Non-pigmented ciliary epithelial cell (primary cell): ENCODE results near the gene CEACAM21.
A peak's percentile ranks its signal among the peaks of the same experiment; 100 is the strongest.

Experiments
- DNase-seq: peaks from one replicate; pipeline ENCODE4 v3.0.0-alpha.2; 2010; ENCODE audit warnings: low read depth

The CEACAM21 gene

DNA sequence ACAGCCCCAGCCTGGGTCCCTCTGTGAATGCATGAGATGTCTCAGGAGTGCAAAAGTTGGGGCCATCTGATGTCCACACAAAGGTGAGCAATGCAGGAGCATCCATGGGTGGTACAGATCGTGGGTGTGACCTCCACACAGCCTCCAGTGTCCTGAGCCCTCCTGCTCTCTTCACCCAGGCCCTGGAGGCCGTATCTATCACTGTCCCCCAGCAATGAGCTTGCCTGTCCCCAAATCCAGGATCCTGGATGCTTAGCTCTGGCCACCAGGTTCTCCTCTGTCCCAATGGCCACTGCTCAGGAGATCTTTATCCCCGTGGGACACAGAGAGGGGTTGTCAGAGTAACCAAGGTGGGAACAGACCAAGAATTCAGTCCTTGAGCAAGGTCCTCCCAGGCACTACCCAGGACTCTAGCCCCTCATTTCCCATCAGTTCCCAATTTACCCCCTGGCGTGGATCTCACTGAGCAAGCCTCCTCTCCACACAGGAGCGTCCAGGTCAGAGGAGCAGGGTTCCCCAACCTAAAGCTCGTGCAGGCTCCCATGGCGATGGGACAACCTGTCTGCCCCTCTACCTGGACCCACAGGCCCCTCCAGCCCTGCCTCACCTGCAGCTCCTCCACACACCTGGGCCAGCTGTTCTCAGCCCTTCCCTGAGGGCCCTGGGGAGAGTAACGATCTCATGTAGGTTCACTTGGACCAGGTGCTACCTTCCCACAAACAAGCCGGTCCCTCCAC is 11.3 kb downstream of the CEACAM21 start:
- DNase-seq, result no peak

- DNase-seq, result no peak
Observed at GRCh38 chr19:41587838-41588210, 11.9 kb downstream of the CEACAM21 start.

DNA sequence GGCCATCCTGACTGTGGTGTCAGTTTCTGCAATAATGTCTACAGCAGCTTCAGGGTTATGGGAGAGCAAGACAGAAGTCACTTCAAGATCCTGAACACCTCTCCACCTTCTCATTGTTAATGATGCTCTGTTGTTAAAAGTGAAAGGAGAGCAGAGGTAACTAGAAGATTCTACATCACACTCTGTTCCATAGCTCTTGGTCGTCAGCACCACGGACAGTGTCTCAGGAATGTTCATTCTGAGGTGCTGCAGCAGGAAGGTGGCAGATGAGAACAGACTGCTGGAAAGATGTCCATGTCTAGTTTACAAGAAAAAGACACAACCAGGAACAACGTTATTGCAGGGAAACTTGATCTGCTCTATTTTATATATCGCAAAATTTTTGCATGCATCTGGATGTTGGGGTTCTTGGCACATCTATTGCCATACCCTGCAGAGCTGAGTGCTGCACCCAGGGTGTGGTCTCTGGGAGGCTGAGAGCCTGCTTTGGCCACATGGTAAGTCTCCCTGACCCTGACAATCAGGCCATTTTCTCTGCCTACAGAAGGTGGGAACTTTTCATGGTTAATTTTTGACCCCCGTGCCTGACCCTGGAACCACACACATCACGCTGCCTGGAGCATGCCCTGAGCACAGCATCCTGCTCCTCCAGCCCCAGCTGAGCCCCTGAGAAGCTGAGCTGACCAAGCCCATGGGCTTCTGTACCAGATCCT is 12.7 kb downstream of the CEACAM21 start:
- no peak for DNase-seq

GRCh38 chr19:41589371-41589770 is 13.4 kb downstream of the CEACAM21 start:
- no peak for DNase-seq

GRCh38 chr19:41590936-41591335 is 15.0 kb downstream of the CEACAM21 start:
- DNase-seq, result no peak

- DNase-seq, result no peak
Observed at GRCh38 chr19:41591951-41592562, 16.1 kb downstream of the CEACAM21 start.

DNA sequence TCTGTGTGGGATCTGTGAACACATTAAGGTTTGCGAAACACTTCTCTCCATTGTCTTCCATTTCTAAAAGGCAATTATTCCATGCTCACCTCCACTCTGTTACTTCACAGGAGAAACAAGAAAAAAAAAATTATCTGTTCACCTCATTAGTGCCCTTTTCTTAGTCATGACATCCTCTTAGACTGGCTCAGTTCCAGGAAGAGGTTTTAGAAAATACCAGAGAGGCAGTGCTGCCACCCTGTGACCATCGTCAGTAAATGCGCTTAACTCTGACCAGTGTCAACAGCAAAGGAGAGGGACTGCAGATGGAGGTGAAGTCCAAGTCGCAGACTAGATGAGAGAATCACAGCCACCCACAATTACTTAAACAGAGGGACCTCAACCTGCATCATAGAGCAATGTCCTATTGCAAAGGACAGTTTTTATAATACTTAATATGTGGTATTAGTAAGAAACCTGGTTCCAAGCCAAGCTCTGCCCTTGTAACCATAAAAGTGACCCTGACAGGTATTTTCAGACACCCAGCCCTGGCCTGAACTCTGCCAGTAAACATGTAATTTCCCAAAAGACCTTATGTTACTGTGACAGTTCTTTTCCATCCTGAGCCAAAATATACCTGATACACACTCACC is 19.4 kb downstream of the CEACAM21 start:
- peak; percentile 53 for DNase-seq

DNA sequence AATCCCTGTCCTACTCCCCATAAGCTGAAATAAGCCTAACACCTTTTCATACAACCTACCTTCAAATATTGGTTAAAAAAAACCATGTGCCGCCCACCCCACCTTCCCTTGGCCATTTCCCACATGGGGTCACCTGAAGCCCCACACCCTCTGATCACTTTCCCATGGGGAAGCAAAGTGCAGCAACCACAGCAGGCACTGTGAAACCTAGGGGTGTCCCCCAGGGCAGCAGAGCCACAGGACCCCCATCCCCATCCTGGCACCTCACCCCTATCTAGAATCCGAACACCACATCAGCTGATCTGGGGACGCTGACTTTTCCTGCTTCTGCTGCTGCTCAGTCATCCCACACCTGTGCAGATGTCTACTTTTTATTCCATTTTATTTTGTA is 19.9 kb downstream of the CEACAM21 start:
- no peak for DNase-seq

GRCh38 chr19:41597600-41598041 is 21.7 kb downstream of the CEACAM21 start:
- peak; percentile 24 for DNase-seq

- no peak for DNase-seq
Observed at GRCh38 chr19:41599175-41599966, 23.4 kb downstream of the CEACAM21 start.

GRCh38 chr19:41601771-41602170 is 25.8 kb downstream of the CEACAM21 start:
- DNase-seq, result no peak

DNA sequence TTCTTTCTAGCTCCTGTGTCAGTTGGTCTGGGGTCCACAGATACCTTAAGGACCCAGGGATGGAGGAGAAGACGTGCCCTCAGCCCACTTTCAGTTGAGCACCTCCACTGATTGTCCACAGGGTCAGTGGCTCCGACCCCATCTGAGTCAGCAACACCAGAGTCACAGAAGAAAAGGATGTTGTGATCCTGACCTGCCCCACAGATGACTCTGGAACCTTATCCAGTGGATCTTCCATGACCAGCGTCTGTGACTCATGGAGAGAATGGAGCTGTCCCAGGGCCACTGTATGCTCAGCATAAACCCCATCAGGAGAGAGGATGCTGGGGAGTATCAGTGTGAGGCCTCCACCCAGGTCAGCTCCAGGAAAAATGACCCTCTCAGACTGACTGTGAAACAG is 28.9 kb downstream of the CEACAM21 start:
- DNase-seq, result no peak

DNA sequence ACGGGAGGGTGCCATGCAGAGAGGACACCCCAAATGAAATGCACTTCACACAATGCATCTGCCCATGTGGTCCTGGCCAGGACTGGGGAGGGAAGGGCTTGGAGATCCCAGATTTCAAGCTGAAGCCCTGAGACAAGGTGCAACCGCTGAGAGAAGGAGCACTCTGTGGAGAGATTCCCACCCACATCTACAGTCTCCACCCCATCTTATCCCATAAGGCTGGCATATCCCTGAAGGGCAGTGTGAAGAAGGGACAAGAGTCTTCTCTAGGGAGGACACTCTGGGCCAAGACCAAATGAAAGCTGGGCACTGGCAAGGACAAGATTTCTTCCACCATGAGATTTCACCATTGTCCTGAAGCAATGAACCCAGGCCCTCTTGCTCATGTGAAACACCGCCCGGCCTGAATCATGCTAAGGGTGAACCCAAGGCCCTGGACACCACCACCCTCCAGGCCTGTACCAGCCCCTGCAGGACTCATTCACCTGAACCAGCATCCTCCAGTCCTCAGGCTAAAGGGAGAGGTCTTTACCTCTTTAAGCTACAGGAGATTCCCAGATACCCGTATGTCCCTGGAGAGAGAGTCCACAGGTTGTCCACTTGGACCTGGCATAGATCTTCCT is 30.4 kb downstream of the CEACAM21 start:
- no peak for DNase-seq

GRCh38 chr19:41607668-41608067 is 31.7 kb downstream of the CEACAM21 start:
- no peak for DNase-seq

- no peak for DNase-seq
Observed at GRCh38 chr19:41610789-41611188, 34.8 kb downstream of the CEACAM21 start.

GRCh38 chr19:41612483-41612882 is 36.5 kb downstream of the CEACAM21 start:
- no peak for DNase-seq

DNA sequence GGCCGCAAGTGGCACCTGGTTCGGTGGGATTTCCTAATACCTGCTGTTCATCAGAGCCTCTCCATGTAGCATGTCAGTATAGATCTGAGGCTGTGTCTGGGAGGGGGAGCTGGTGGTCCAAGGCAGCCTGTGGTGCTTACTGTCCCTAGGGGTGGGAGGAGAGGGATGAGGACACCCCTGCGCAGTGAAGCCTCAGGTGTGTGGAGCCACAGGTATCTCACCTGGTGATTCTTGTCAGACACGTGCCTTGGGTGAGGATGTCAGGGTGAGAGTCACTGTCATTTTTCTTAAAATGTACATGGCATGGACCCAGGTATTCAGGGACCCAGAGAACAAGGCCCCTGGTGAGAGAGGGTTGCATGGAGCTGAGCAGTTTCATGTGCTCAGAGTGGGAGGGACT is 39.2 kb downstream of the CEACAM21 start:
- DNase-seq, result no peak

DNA sequence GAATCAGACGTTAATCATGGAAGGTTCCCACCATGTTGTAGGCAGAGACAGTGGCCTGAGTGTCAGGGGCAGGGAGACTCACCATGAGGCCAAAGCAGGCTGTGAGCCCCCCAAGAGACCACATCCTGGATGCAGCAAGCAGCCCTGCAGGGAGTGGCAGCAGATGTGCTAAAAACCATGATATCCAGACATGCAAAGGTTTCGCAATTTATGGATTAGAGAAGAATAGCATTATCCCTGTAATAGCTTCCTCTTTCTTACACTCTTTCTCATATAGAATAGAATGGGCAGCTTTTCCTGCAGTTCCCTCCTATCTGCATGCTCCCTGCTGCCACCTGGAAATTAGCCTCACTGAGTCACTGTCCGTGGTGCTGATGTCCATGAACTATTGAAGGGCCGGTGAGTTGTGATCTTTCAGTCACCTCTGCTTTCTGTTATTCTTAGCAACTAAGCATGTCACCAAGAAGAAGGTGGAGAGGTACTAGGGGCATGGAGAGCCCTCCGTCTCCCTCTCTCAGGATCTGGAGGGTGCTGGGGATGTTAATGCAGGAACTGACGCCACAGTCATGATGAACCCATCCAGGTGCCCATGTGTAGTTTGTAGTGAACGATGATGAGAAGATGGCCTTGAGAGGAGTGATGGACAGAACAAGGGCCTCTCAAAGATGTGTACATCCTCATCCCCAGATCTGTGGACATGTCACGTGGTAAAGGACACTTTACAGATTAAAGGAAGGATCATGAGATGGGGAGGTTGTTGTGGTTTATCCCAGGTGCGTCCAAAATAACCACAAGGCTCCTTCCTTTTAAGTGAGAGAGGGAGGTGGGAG is 41.0 kb downstream of the CEACAM21 start:
- DNase-seq, result no peak

DNA sequence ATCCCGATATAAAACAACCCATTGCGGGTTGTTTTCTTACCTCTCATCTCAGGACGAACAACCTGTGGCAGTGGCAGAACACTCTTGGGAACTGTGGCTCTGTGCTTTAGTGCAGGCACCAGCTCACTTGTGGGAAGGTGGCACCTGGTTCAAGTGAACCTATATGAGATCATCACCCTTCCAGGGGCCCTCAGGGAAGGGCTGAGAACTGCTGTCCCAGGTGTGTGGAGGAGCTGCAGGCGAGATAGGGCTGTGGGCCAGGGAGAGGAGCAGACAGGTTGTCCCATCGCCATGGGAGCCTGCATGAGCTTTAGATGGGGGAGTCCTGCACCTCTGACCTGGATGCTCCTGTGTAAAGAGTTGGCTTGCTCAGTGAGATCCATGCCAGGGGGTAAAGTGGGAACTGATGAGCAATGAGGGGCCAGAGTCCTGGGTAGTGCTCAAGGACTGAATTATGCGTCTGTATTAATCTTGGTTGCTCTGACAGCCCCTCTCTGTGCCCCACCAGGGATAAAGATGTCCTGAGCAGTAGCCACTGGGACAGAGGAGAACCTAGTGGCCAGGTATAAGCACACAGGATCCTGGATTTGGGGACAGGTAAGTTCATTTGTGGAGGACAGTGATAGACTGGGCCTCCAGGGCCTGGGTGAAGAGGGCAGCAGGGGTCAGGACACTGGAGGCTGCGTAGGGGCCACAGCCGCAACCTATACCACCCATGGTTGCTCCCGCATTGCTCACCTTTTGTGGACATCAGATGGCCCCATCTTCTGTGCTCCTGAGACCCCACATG is 42.2 kb downstream of the CEACAM21 start:
- no peak for DNase-seq
